Liver (tissue), 9 donors: ENCODE measurements around the gene CCDC179. TPM values are rescaled to one million over a fixed set of nuclear protein-coding genes. Genes with fewer than 3 reads are reported as not detected.

ENCODE experiments used
- DNase-seq: peaks from one replicate; pipeline ENCODE4 v3.0.0-alpha.2; 2017; ENCODE audit warnings: low spot score
- H3K27ac ChIP-seq, 2 donors: one replicate each; pipeline ENCODE4 v1.7.0; 2013; ENCODE audit warnings: inconsistent platforms in 2 of 2, low read length in 2 of 2, control low read depth in 1 of 2, low read depth in 1 of 2, mild to moderate bottlenecking in 1 of 2
- H3K27me3 ChIP-seq, 4 donors: one replicate each; pipeline versions ENCODE4 v1.6.1 to v1.7.0; 2013; ENCODE audit warnings: low read length in 3 of 4, inconsistent platforms in 1 of 4, mild to moderate bottlenecking in 1 of 4, moderate library complexity in 1 of 4; ENCODE audit not compliant: control insufficient read depth in 4 of 4, insufficient read depth in 4 of 4
- H3K36me3 ChIP-seq, 4 donors: one replicate each; pipeline versions ENCODE4 v1.6.1 to v1.7.0; 2013; ENCODE audit warnings: low read length in 3 of 4, mild to moderate bottlenecking in 3 of 4, low read depth in 1 of 4, moderate library complexity in 1 of 4; ENCODE audit not compliant: control insufficient read depth in 4 of 4, insufficient read depth in 3 of 4
- H3K4me1 ChIP-seq, 4 donors: one replicate each; pipeline versions ENCODE4 v1.6.1 to v1.7.0; 2013; ENCODE audit warnings: low read length in 3 of 4, mild to moderate bottlenecking in 3 of 4, moderate library complexity in 1 of 4; ENCODE audit not compliant: control insufficient read depth in 4 of 4, insufficient read depth in 4 of 4
- H3K4me3 ChIP-seq, 3 donors: one replicate each; pipeline versions ENCODE4 v1.6.1 to v1.7.0; 2013; ENCODE audit warnings: low read length in 3 of 3, control low read depth in 1 of 3, low read depth in 1 of 3, mild to moderate bottlenecking in 1 of 3
- H3K9ac ChIP-seq, 2 donors: one replicate each; pipeline ENCODE4 v1.7.0; 2013; ENCODE audit warnings: low read length in 2 of 2, mild to moderate bottlenecking in 2 of 2, moderate library complexity in 2 of 2, control low read depth in 1 of 2, low read depth in 1 of 2
- H3K9me3 ChIP-seq, 4 donors: one replicate each; pipeline versions ENCODE4 v1.6.1 to v1.7.0; 2013; ENCODE audit warnings: low read length in 3 of 4; ENCODE audit not compliant: control insufficient read depth in 4 of 4
- FOXA1 ChIP-seq: IDR thresholded peaks from 2 replicates; pipeline ENCODE4 v1.6.1; 2016; ENCODE audit warnings: antibody characterized with exemption
- FOXA2 ChIP-seq: IDR thresholded peaks from 2 replicates; pipeline ENCODE4 v1.6.1; 2016; ENCODE audit warnings: antibody characterized with exemption
- GABPA ChIP-seq, 2 donors: IDR thresholded peaks in 1 of 2; conservative IDR thresholded peaks in 1 of 2; 2 replicates each; pipeline ENCODE4 v1.6.1; 2016; ENCODE audit warnings: antibody characterized with exemption in 2 of 2, mild to moderate bottlenecking in 1 of 2, moderate library complexity in 1 of 2
- HNF4A ChIP-seq, 2 donors: conservative IDR thresholded peaks; 2 replicates each; pipeline ENCODE4 v1.6.1; 2016; ENCODE audit warnings: antibody characterized with exemption in 2 of 2, mild to moderate bottlenecking in 2 of 2
- HNF4G ChIP-seq: IDR thresholded peaks from 2 replicates; pipeline ENCODE4 v1.6.1; 2016; ENCODE audit warnings: antibody characterized with exemption
- JUND ChIP-seq, 2 donors: IDR thresholded peaks; 2 replicates each; pipeline ENCODE4 v1.6.1; 2016; ENCODE audit warnings: antibody characterized with exemption in 2 of 2
- NR2F2 ChIP-seq: IDR thresholded peaks from 2 replicates; pipeline ENCODE4 v1.6.1; 2016; ENCODE audit warnings: antibody characterized with exemption
- RAD21 ChIP-seq, 2 donors: IDR thresholded peaks; 2 replicates each; pipeline ENCODE4 v1.6.1; 2016; ENCODE audit warnings: antibody characterized with exemption in 2 of 2, mild to moderate bottlenecking in 2 of 2
- REST ChIP-seq: IDR thresholded peaks from 2 replicates; pipeline ENCODE4 v1.6.1; 2016; ENCODE audit warnings: antibody characterized with exemption, mild to moderate bottlenecking
- SP1 ChIP-seq: IDR thresholded peaks from 2 replicates; pipeline ENCODE4 v1.6.1; 2018; ENCODE audit warnings: antibody characterized with exemption, mild to moderate bottlenecking
- YY1 ChIP-seq: IDR thresholded peaks from 2 replicates; pipeline ENCODE4 v1.6.1; 2016; ENCODE audit warnings: antibody characterized with exemption, mild to moderate bottlenecking
- ZBTB33 ChIP-seq: IDR thresholded peaks from 2 replicates; pipeline ENCODE4 v1.6.1; 2016; ENCODE audit warnings: antibody characterized with exemption
- WGBS: extraction: QIAGEN DNeasy Blood & Tissue Kit; methylation state at CpG from one replicate; pipeline ENCODE4 v1.1.7; 2013; 5-methylcytosine and 5-hydroxymethylcytosine counted together
- polyA plus RNA-seq, 2 donors: library from polyadenylated mRNA; stranded (reverse) in 1 of 2; unstranded in 1 of 2; fragments of 200-250 nt in 1 of 2; fragments of >200 nt in 1 of 2; fragmentation: Nextera tagmentation in 1 of 2; extraction: Ambion mirVana in 1 of 2; gene quantifications; one replicate each; pipeline versions ENCODE4 v1.2.1 to v1.2.3, GENCODE V29; 2013 to 2015
- total RNA-seq, 2 donors: library from RNA; depleted of rRNA; stranded (reverse); fragments of >200 nt; gene quantifications; one replicate each; pipeline ENCODE4 v1.2.3, GENCODE V29; 2014
- TF ChIP-seq, protein P1 (sequence below): IDR thresholded peaks from 2 replicates; pipeline ENCODE4 v1.6.1; 2016; ENCODE audit warnings: antibody characterized with exemption
- TF ChIP-seq, protein P2 (sequence below): fragments of 150-350 bp; IDR thresholded peaks from 2 replicates; pipeline ENCODE4 v1.5.1; 2017; ENCODE audit warnings: improper control_type of control experiment, low read depth, low read length; ENCODE audit not compliant: missing input control
- TF ChIP-seq, protein P3 (sequence below): IDR thresholded peaks from 2 replicates; pipeline ENCODE4 v1.6.1; 2016; ENCODE audit warnings: antibody characterized with exemption
- donor health status: healthy.
- donor health status: healthy.
- donor health status: healthy.
- donor health status: healthy.
- donor health status: healthy.

CCDC179 gene
- total and polyA plus RNA-seq, 4 donors: 0.96 TPM; not detected in 3

DNA sequence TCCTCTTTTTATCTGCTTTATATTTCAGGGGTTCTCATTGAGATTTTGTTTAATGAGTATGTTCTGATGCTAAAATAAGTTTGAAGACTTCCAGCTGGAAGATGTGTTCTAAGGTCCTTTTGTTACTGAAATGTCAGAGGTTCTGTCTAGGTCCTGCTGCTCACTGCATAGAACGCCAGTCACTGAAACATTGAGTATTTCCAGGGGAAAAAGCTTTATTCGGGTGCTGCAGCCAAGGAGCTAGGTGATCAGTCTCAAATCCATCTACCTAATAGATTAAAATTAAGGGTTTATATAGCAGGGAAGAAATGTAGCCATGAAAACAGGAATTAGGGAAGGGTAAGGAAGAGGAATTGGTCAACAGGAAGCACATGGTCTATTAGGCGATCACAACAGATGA is 50.4 kb downstream of the CCDC179 start:
- H3K27ac ChIP-seq: no peak overlapping the region
- TF ChIP-seq REST (no peak), NR2F2 (no peak), RAD21 (IDR thresholded peaks at IDR 0.05) (no peak), ZBTB33 (no peak), SP1 (no peak), GABPA (IDR thresholded peaks at IDR 0.05 in 1 of 2, conservative IDR thresholded peaks at IDR 0.05 in 1 of 2) (no peak), JUND (IDR thresholded peaks at IDR 0.05) (no peak), FOXA1 (no peak), HNF4G (no peak), HNF4A (conservative IDR thresholded peaks at IDR 0.05) (no peak), FOXA2 (no peak)
- TF ChIP-seq, protein P1, sequence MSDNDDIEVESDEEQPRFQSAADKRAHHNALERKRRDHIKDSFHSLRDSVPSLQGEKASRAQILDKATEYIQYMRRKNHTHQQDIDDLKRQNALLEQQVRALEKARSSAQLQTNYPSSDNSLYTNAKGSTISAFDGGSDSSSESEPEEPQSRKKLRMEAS: no peak
- TF ChIP-seq, protein P2, sequence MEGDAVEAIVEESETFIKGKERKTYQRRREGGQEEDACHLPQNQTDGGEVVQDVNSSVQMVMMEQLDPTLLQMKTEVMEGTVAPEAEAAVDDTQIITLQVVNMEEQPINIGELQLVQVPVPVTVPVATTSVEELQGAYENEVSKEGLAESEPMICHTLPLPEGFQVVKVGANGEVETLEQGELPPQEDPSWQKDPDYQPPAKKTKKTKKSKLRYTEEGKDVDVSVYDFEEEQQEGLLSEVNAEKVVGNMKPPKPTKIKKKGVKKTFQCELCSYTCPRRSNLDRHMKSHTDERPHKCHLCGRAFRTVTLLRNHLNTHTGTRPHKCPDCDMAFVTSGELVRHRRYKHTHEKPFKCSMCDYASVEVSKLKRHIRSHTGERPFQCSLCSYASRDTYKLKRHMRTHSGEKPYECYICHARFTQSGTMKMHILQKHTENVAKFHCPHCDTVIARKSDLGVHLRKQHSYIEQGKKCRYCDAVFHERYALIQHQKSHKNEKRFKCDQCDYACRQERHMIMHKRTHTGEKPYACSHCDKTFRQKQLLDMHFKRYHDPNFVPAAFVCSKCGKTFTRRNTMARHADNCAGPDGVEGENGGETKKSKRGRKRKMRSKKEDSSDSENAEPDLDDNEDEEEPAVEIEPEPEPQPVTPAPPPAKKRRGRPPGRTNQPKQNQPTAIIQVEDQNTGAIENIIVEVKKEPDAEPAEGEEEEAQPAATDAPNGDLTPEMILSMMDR: no peak
- TF ChIP-seq, protein P3, sequence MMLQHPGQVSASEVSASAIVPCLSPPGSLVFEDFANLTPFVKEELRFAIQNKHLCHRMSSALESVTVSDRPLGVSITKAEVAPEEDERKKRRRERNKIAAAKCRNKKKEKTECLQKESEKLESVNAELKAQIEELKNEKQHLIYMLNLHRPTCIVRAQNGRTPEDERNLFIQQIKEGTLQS: no peak
- WGBS: 94% methylated on average over 3 of the region's 3 CpGs

DNA sequence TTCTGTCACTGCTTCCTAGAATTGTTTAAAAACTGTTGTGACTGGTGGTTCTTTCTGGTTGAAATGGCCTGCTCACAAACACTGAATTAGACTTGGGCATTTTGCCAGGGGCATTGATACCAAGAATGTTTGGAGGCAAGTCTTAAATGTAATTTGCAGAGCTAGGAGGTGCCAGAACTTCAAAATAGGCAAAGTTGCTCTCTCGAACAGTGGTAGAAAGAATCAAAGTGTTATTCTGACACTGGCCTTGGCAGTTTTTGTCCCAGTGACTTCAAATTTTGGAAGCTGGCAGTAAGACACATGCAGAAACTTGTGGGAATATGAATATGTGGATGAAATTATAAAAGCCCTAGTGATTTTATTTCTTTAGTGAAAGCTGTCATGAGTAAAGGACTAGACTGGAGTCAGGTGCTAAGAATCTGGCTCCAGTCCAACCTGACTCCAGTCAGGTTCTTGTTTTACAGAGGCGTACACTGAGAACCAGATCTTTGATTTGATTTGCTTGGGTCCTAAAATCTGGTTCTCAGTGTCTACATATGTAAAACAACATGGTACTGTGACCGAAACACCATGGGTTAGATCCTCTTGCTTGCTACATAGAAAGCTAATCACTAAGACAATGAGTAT is 51.6 kb downstream of the CCDC179 start:
- Histone ChIP-seq H3K36me3 (peaks cover 2 to 9% (median 4%) of the 10 kb centered on the region in 4 donors), H3K4me3 (no peak overlapping the region), H3K9me3 (no peaks in the 10 kb centered on the region), H3K9ac (no peak overlapping the region), H3K27me3 (no peaks in the 10 kb centered on the region), H3K27ac (no peak overlapping the region), H3K4me1 (peaks cover 2 to 13% (median 7%) of the 10 kb centered on the region in 4 donors)
- WGBS: 92% methylated on average over 3 of the region's 3 CpGs
- TF ChIP-seq, protein P1: no peak
- TF ChIP-seq GABPA (IDR thresholded peaks at IDR 0.05 in 1 of 2, conservative IDR thresholded peaks at IDR 0.05 in 1 of 2): no peak
- TF ChIP-seq RAD21 (IDR thresholded peaks at IDR 0.05): no peak
- no peak for TF ChIP-seq NR2F2
- TF ChIP-seq YY1: no peak
- no peak for TF ChIP-seq JUND (IDR thresholded peaks at IDR 0.05)
- no peak for TF ChIP-seq FOXA1
- no peak for DNase-seq

More for the DNA sequence above, 50.4 kb downstream of the CCDC179 start:
- DNase-seq: no peak
- H3K4me1 ChIP-seq: peaks cover 2 to 13% (median 7%) of the 10 kb centered on the region in 4 donors
- H3K9ac ChIP-seq: no peak overlapping the region
- H3K27me3 ChIP-seq: no peaks in the 10 kb centered on the region
- H3K9me3 ChIP-seq: no peaks in the 10 kb centered on the region
- peaks cover 2 to 18% (median 5%) of the 10 kb centered on the region in 4 donors for H3K36me3 ChIP-seq
- H3K4me3 ChIP-seq: no peak overlapping the region
